Activated CD8-positive, alpha-beta T cell treated with anti-CD3 and anti-CD28 coated beads for 36 hours (primary cell): Measurements from ENCODE around the gene LTF. TPM values are rescaled to one million over a fixed set of nuclear protein-coding genes. Genes with fewer than 3 reads are reported as not detected.

Source experiments
- ATAC-seq: fragments of 200-7000 bp; cut with Tn5 transposase; one replicate; pipeline ENCODE4 v1.10.0; 2021; ENCODE audit warnings: mild to moderate bottlenecking, moderate library complexity
- CTCF ChIA-PET: fragments of 350-600 bp; sonication (Branson Sonifier 250); formaldehyde crosslinking; loops from one replicate; lab custom pipeline; 2021; ENCODE audit warnings: antibody characterized with exemption; lab: Charles Lee
- POLR2A ChIA-PET: fragments of 350-600 bp; sonication (Branson Sonifier 250); formaldehyde crosslinking; loops from one replicate; lab custom pipeline; 2021; ENCODE audit warnings: antibody characterized with exemption; lab: Charles Lee
- DNase-seq: peaks from one replicate; pipeline ENCODE4 v3.0.0-alpha.2; 2020
- H3K27ac Mint-ChIP-seq: one replicate; pipeline ENCODE4 v1.8.0; 2021; ENCODE audit warnings: mild to moderate bottlenecking, mixed read lengths
- H3K27me3 Mint-ChIP-seq: one replicate; pipeline ENCODE4 v1.8.0; 2021; ENCODE audit warnings: mixed read lengths
- H3K36me3 Mint-ChIP-seq: one replicate; pipeline ENCODE4 v1.8.0; 2021; ENCODE audit warnings: low read depth, mixed read lengths
- H3K4me1 Mint-ChIP-seq: one replicate; pipeline ENCODE4 v1.8.0; 2021; ENCODE audit warnings: low read depth, mixed read lengths
- H3K4me3 Mint-ChIP-seq: one replicate; pipeline ENCODE4 v1.8.0; 2021; ENCODE audit warnings: mild to moderate bottlenecking, moderate library complexity, mixed read lengths
- H3K9me3 Mint-ChIP-seq: one replicate; pipeline ENCODE4 v1.8.0; 2021; ENCODE audit warnings: mixed read lengths
- CTCF ChIP-seq: fragments of 200-600 bp; IDR thresholded peaks from one replicate; pipeline ENCODE4 v1.8.0; 2022; ENCODE audit warnings: antibody characterized with exemption, mild to moderate bottlenecking
- intact Hi-C: fragments of 100-400 bp; cut with micrococcal nuclease; formaldehyde crosslinking; loops from one replicate; pipeline ENCODE4 v1.10.0; 2022
- total RNA-seq, 2 experiments: library from RNA; stranded (reverse); gene quantifications; one replicate each; pipeline ENCODE4 v1.2.3, GENCODE V29; 2021

The LTF gene
- total RNA-seq, 2 experiments from 2014 or later: not detected

- Mint-ChIP-seq H3K27me3 (peaks cover 30% of the 10 kb centered on the region), H3K4me1 (no peaks in the 10 kb centered on the region), H3K9me3 (no peaks in the 10 kb centered on the region), H3K4me3 (no peak overlapping the region), H3K36me3 (no peaks in the 10 kb centered on the region), H3K27ac (no peak overlapping the region)
- ChIA-PET CTCF (interaction anchor here (1.1 kb wide), 1 partner anchor 16 kb away, joined by 3 read pairs; no protein-coding TSS in a partner anchor), POLR2A (no interaction called here)
- intact Hi-C loops: no loop called here
- no peak for ATAC-seq
- DNase-seq: no peak
- TF ChIP-seq CTCF: no peak
Measured at GRCh38 chr3:46467562-46467961, 2.9 kb upstream of the LTF start.

GRCh38 chr3:46466871-46467403 is 2.2 kb upstream of the LTF start:
- ChIA-PET CTCF (no interaction called here), POLR2A (no interaction called here)
- ATAC-seq (no peak), DNase-seq (no peak)
- H3K9me3 Mint-ChIP-seq: no peaks in the 10 kb centered on the region
- intact Hi-C loops: no loop called here
- no peaks in the 10 kb centered on the region for H3K4me1 Mint-ChIP-seq
- TF ChIP-seq CTCF: no peak
- H3K27me3 Mint-ChIP-seq: peaks cover 33% of the 10 kb centered on the region
- no peak overlapping the region for H3K4me3 Mint-ChIP-seq
- no peaks in the 10 kb centered on the region for H3K36me3 Mint-ChIP-seq
- no peak overlapping the region for H3K27ac Mint-ChIP-seq

- H3K36me3 Mint-ChIP-seq: no peaks in the 10 kb centered on the region
- H3K27ac Mint-ChIP-seq: no peak overlapping the region
- ChIA-PET CTCF (interaction anchor here (1.6 kb wide), 1 partner anchor 22 kb away, joined by 6 read pairs; no protein-coding TSS in a partner anchor), POLR2A (no interaction called here)
- ATAC-seq (no peak), DNase-seq (no peak)
- no peaks in the 10 kb centered on the region for H3K4me1 Mint-ChIP-seq
- intact Hi-C loops: no loop called here
- TF ChIP-seq CTCF: no peak
- H3K4me3 Mint-ChIP-seq: no peak overlapping the region
- H3K27me3 Mint-ChIP-seq: peaks cover 36% of the 10 kb centered on the region
- H3K9me3 Mint-ChIP-seq: no peaks in the 10 kb centered on the region
Measured at GRCh38 chr3:46466273-46466672, 1.6 kb upstream of the LTF start.

- Mint-ChIP-seq H3K27ac (no peak overlapping the region), H3K4me1 (no peaks in the 10 kb centered on the region), H3K36me3 (no peaks in the 10 kb centered on the region), H3K27me3 (peaks cover 34% of the 10 kb centered on the region), H3K9me3 (no peaks in the 10 kb centered on the region), H3K4me3 (no peak overlapping the region)
- intact Hi-C loops: no loop called here
- no peak for TF ChIP-seq CTCF
- ATAC-seq (no peak), DNase-seq (no peak)
- CTCF ChIA-PET: interaction anchor here (1.6 kb wide), 1 partner anchor 23 kb away, joined by 6 read pairs; no protein-coding TSS in a partner anchor
- POLR2A ChIA-PET: no interaction called here
Measured at GRCh38 chr3:46465196-46465520, 453 bp upstream of the LTF start.

GRCh38 chr3:46463868-46464241 is 850 bp downstream of the LTF start:
- POLR2A ChIA-PET: interaction anchor here (0.5 to 1.3 kb wide), 3 partner anchors 10 to 383 kb away, joined by 3 to 4 read pairs (median 3); no protein-coding TSS in a partner anchor
- ATAC-seq: no peak
- no peak for TF ChIP-seq CTCF
- H3K36me3 Mint-ChIP-seq: no peaks in the 10 kb centered on the region
- H3K27ac Mint-ChIP-seq: no peak overlapping the region
- DNase-seq: no peak
- H3K4me1 Mint-ChIP-seq: no peaks in the 10 kb centered on the region
- H3K4me3 Mint-ChIP-seq: no peak overlapping the region
- intact Hi-C loops: no loop called here
- H3K9me3 Mint-ChIP-seq: no peaks in the 10 kb centered on the region
- CTCF ChIA-PET: interaction anchor here (1.2 to 2.0 kb wide), 2 partner anchors 13 to 14 kb away, joined by 3 to 8 read pairs; no protein-coding TSS in a partner anchor
- peaks cover 34% of the 10 kb centered on the region for H3K27me3 Mint-ChIP-seq
